Hematopoietic multipotent progenitor cell treated with erythropoietin and hydrocortisone succinate and interleukin-3 and kit ligand, for 8 days (in vitro differentiated cells): ENCODE results near the gene SLC22A1.

Experiments used
- DNase-seq: peaks from one replicate; pipeline ENCODE4 v3.0.0-alpha.2; 2015

Gene SLC22A1

GRCh38 chr6:160178271-160178670 lies 56.7 kb downstream of the SLC22A1 start:
- no peak for DNase-seq

- no peak for DNase-seq
These were observed 59.1 kb downstream of the SLC22A1 start for GRCh38 chr6:160180706-160181105.

GRCh38 chr6:160188773-160189172 lies 67.2 kb downstream of the SLC22A1 start:
- DNase-seq = no peak

GRCh38 chr6:160190081-160190480 lies 68.5 kb downstream of the SLC22A1 start:
- no peak for DNase-seq

GRCh38 chr6:160190973-160191372 lies 69.4 kb downstream of the SLC22A1 start:
- no peak for DNase-seq

- DNase-seq = no peak
These were observed 71.2 kb downstream of the SLC22A1 start for GRCh38 chr6:160192840-160193239.

- no peak for DNase-seq
These were observed 73.2 kb downstream of the SLC22A1 start for GRCh38 chr6:160194808-160195207.

GRCh38 chr6:160197662-160198061 lies 76.0 kb downstream of the SLC22A1 start:
- no peak for DNase-seq

- DNase-seq = no peak
These were observed 77.1 kb downstream of the SLC22A1 start for GRCh38 chr6:160198606-160199211.

- no peak for DNase-seq
These were observed 79.4 kb downstream of the SLC22A1 start for GRCh38 chr6:160201061-160201460.

- no peak for DNase-seq
These were observed 80.8 kb downstream of the SLC22A1 start for GRCh38 chr6:160202411-160202810.

- no peak for DNase-seq
These were observed 81.5 kb downstream of the SLC22A1 start for GRCh38 chr6:160203076-160203475.

GRCh38 chr6:160203522-160203921 lies 81.9 kb downstream of the SLC22A1 start:
- DNase-seq = no peak

- DNase-seq = no peak
These were observed 82.3 kb downstream of the SLC22A1 start for GRCh38 chr6:160203953-160204352.

- no peak for DNase-seq
These were observed 83.1 kb downstream of the SLC22A1 start for GRCh38 chr6:160204710-160205109.

GRCh38 chr6:160207618-160208017 lies 86.0 kb downstream of the SLC22A1 start:
- DNase-seq = no peak
